NCI-H526 treated with DMSO at 0.1 percent for 48 hours (cell line): ENCODE results near the gene HNRNPUL2.

Experiments
- DNase-seq: peaks from one replicate; lab custom pipeline; 2025; lab: John Stamatoyannopoulos, UW

The HNRNPUL2 gene

GRCh38 chr11:62726915-62727164 lies 417 bp downstream of the HNRNPUL2 start:
- DNase-seq, result no peak

- DNase-seq, result no peak
Measured at GRCh38 chr11:62726156-62726914, 922 bp downstream of the HNRNPUL2 start.

GRCh38 chr11:62725646-62726045 lies 1.6 kb downstream of the HNRNPUL2 start:
- no peak for DNase-seq

- DNase-seq, result no peak
Measured at GRCh38 chr11:62724171-62724570, 3.1 kb downstream of the HNRNPUL2 start.

GRCh38 chr11:62721994-62722393 lies 5.3 kb downstream of the HNRNPUL2 start:
- no peak for DNase-seq

- DNase-seq, result no peak
Measured at GRCh38 chr11:62719302-62719978, 7.8 kb downstream of the HNRNPUL2 start.

- DNase-seq, result no peak
Measured at GRCh38 chr11:62716816-62717215, 10.4 kb downstream of the HNRNPUL2 start.

GRCh38 chr11:62716206-62716605 lies 11.1 kb downstream of the HNRNPUL2 start:
- no peak for DNase-seq

- DNase-seq, result no peak
Measured at GRCh38 chr11:62715150-62716130, 11.8 kb downstream of the HNRNPUL2 start.

- DNase-seq, result no peak
Measured at GRCh38 chr11:62713343-62713742, 13.9 kb downstream of the HNRNPUL2 start.

GRCh38 chr11:62712861-62713260 lies 14.4 kb downstream of the HNRNPUL2 start:
- DNase-seq, result no peak

- no peak for DNase-seq
Measured at GRCh38 chr11:62712276-62712812, 14.9 kb downstream of the HNRNPUL2 start.

GRCh38 chr11:62710001-62710345 lies 17.3 kb downstream of the HNRNPUL2 start:
- DNase-seq, result no peak

GRCh38 chr11:62709247-62710000 lies 17.8 kb downstream of the HNRNPUL2 start:
- peak; percentile 98 for DNase-seq

- DNase-seq, result no peak
Measured at GRCh38 chr11:62708793-62709192, 18.5 kb downstream of the HNRNPUL2 start.

- DNase-seq, result no peak
Measured at GRCh38 chr11:62708392-62708791, 18.9 kb downstream of the HNRNPUL2 start.

GRCh38 chr11:62707277-62707861 lies 19.9 kb downstream of the HNRNPUL2 start, which contains the start of the genes BSCL2 and GNG3:
Gene BSCL2, minus strand, starts transcription at chr11:62707424. Its CDS starts 229 bp downstream, at chr11:62707195.
Gene GNG3, plus strand, starts transcription at chr11:62707676. Its CDS starts 620 bp downstream, at chr11:62708296.
- no peak for DNase-seq

- no peak for DNase-seq
Measured at GRCh38 chr11:62706850-62707247, 20.4 kb downstream of the HNRNPUL2 start.

GRCh38 chr11:62705880-62706849 lies 21.1 kb downstream of the HNRNPUL2 start:
- peak; percentile 92 for DNase-seq

- no peak for DNase-seq
Measured at GRCh38 chr11:62705413-62705812, 21.8 kb downstream of the HNRNPUL2 start.
